Endothelial cell of umbilical vein (primary cell): ENCODE results near the gene IGSF3. TPM values are rescaled to one million over a fixed set of nuclear protein-coding genes. Genes with fewer than 3 reads are reported as not detected.
"Not testable (repeated sequence)": the region's sequence is repeated elsewhere in the genome, so short reads cannot be mapped to it uniquely, and the experiment has no call there.

Experiments used
- BruUV-seq: library from RNA; stranded (reverse); fragments of 400-500 nt; replicated peaks from 2 replicates; lab custom pipeline; 2021; lab: Mats Ljungman, UMichigan
- CTCF ChIA-PET: fragments of 300-600, 350-600 bp; sonication (Branson Sonifier 250); formaldehyde crosslinking; loops from one replicate; lab custom pipeline; 2021; ENCODE audit warnings: antibody characterized with exemption, inconsistent platforms; lab: Charles Lee
- POLR2A ChIA-PET: fragments of 300-600, 350-600 bp; sonication (Branson Sonifier 250); formaldehyde crosslinking; loops from one replicate; lab custom pipeline; 2021; ENCODE audit warnings: antibody characterized with exemption, inconsistent platforms; lab: Charles Lee
- DNase-seq: peaks from one replicate; pipeline ENCODE4 v3.0.0-alpha.2; 2011; ENCODE audit warnings: low read depth, low spot score
- FAIRE-seq: peaks from 2 replicates; lab custom pipeline; 2011; peaks lifted over from hg19 to GRCh38; lab: Jason Lieb, UNC
- H2AFZ ChIP-seq: 2 replicates; pipeline ENCODE4 v1.6.0; 2012; ENCODE audit warnings: low read depth, low read length, control low read depth, inconsistent platforms
- H3K27ac ChIP-seq: 2 replicates; pipeline ENCODE4 v1.5.1; 2011; ENCODE audit warnings: low read depth, mild to moderate bottlenecking, control low read depth, low read length, moderate library complexity; ENCODE audit not compliant: insufficient read depth
- H3K27me3 ChIP-seq, 2 experiments: 2 replicates each; pipeline versions ENCODE4 v1.6.0 to v1.6.1; 2011; ENCODE audit warnings: low read length in 2 of 2, mixed read lengths in 1 of 2; ENCODE audit not compliant: control insufficient read depth in 2 of 2, insufficient read depth in 2 of 2
- H3K36me3 ChIP-seq, 2 experiments: 2 replicates in 1 of 2; 3 replicates in 1 of 2; pipeline ENCODE4 v1.5.1; 2011; ENCODE audit warnings: low read length in 2 of 2, mild to moderate bottlenecking in 1 of 2, moderate library complexity in 1 of 2; ENCODE audit not compliant: control insufficient read depth in 2 of 2, insufficient read depth in 2 of 2; ENCODE audit errors: extremely low read depth in 1 of 2
- H3K4me1 ChIP-seq: 3 replicates; pipeline ENCODE4 v1.5.1; 2011; ENCODE audit warnings: mild to moderate bottlenecking, low read length; ENCODE audit not compliant: control insufficient read depth, insufficient read depth; ENCODE audit errors: extremely low read depth
- H3K4me2 ChIP-seq: 2 replicates; pipeline ENCODE4 v1.6.1; 2011; ENCODE audit warnings: low read length, control low read depth, mixed read lengths; ENCODE audit not compliant: insufficient read depth
- H3K4me3 ChIP-seq, 3 experiments: fragments of 200-600 bp in 1 of 3; sonication (generic), shearing (Covaris generic) in 1 of 3; replicated peaks in 1 of 3; 2 replicates each; pipeline ENCODE4 v1.5.1; 2011 to 2016; ENCODE audit warnings: control low read depth in 3 of 3, low read length in 3 of 3, mild to moderate bottlenecking in 2 of 3, inconsistent platforms in 1 of 3, low read depth in 1 of 3, moderate library complexity in 1 of 3; ENCODE audit not compliant: insufficient read depth in 1 of 3
- H3K79me2 ChIP-seq: 2 replicates; pipeline ENCODE4 v1.6.0; 2012; ENCODE audit warnings: low read length, inconsistent platforms; ENCODE audit not compliant: control insufficient read depth, insufficient read depth
- H3K9ac ChIP-seq: replicated peaks from 2 replicates; pipeline ENCODE3; 2011; ENCODE audit warnings: low read length, control low read depth; ENCODE audit not compliant: insufficient read depth; ENCODE audit errors: extremely low read depth
- H3K9me1 ChIP-seq: replicated peaks from 3 replicates; pipeline ENCODE4 v1.6.0; 2011; ENCODE audit warnings: mild to moderate bottlenecking, low read length; ENCODE audit not compliant: control insufficient read depth, insufficient read depth; ENCODE audit errors: extremely low read depth
- H3K9me3 ChIP-seq: replicated peaks from 2 replicates; pipeline ENCODE4 v1.5.1; 2012; ENCODE audit warnings: low read length, inconsistent platforms; ENCODE audit not compliant: control insufficient read depth, insufficient read depth
- H4K20me1 ChIP-seq: replicated peaks from 2 replicates; pipeline ENCODE3; 2011; ENCODE audit warnings: mild to moderate bottlenecking, low read length; ENCODE audit not compliant: control insufficient read depth, insufficient read depth; ENCODE audit errors: extremely low read depth
- FOS ChIP-seq: IDR thresholded peaks from 2 replicates; pipeline ENCODE4 v1.6.1; 2011; ENCODE audit warnings: mild to moderate bottlenecking, low read length, moderate library complexity, borderline replicate concordance; ENCODE audit not compliant: insufficient read depth
- dilution Hi-C: fragments of 300-500 bp; cut with MboI; formaldehyde crosslinking; loops from one replicate; pipeline ENCODE4 v1.15.0; 2019; ENCODE audit warnings: low sequenced_read_pairs; ENCODE audit not compliant: extremely low pct_ligation_motif_present
- intact Hi-C: fragments of 100-400 bp; cut with micrococcal nuclease; formaldehyde crosslinking; loops from one replicate; pipeline ENCODE4 v1.10.0; 2022
- polyA plus RNA-seq, 4 experiments: library from polyadenylated mRNA; depleted of rRNA in 3 of 4; stranded (reverse) in 3 of 4; unstranded in 1 of 4; fragments of >200 nt; gene quantifications; 2 replicates each; pipeline versions ENCODE4 v1.2.1 to v1.2.3, GENCODE V29; 2011 to 2012; ENCODE audit warnings: missing spikeins in 1 of 4
- total RNA-seq: library from RNA; stranded (reverse); gene quantifications from 2 replicates; pipeline ENCODE4 v1.2.3, GENCODE V29; 2021

IGSF3 gene
- total and polyA plus RNA-seq, 2 donors (not counting 3 experiments of a cell fraction or from before 2014, with no cell fraction given): 0.63 to 2.2 TPM

GRCh38 chr1:116590359-116591005, 77.1 kb downstream of the IGSF3 start:
- BruUV-seq, H3K4me2 ChIP-seq, H3K27ac ChIP-seq, H3K4me1 ChIP-seq, H3K36me3 ChIP-seq, H2AFZ ChIP-seq, H3K79me2 ChIP-seq, POLR2A ChIA-PET, CTCF ChIA-PET, intact Hi-C loops, DNase-seq, H4K20me1 ChIP-seq, H3K4me3 ChIP-seq, H3K27me3 ChIP-seq, H3K9me1 ChIP-seq, H3K9ac ChIP-seq, dilution Hi-C loops, H3K9me3 ChIP-seq: not testable (repeated sequence)
- peak; percentile 65 for FAIRE-seq

GRCh38 chr1:116589101-116589735, 78.3 kb downstream of the IGSF3 start:
- H3K27me3 ChIP-seq, H3K79me2 ChIP-seq, H3K9me3 ChIP-seq, H4K20me1 ChIP-seq, POLR2A ChIA-PET, intact Hi-C loops, DNase-seq, H3K9me1 ChIP-seq, dilution Hi-C loops, H3K4me2 ChIP-seq, BruUV-seq, H3K4me3 ChIP-seq, H3K36me3 ChIP-seq, H3K4me1 ChIP-seq, H2AFZ ChIP-seq, H3K9ac ChIP-seq, H3K27ac ChIP-seq: not testable (repeated sequence)
- FAIRE-seq: peak; percentile 81
- peak; percentile 18 for TF ChIP-seq FOS
- CTCF ChIA-PET: interaction anchor here (1.9 kb wide), 1 partner anchor 15 kb away, joined by 9 read pairs; no protein-coding TSS in a partner anchor
